Stimulated activated naive CD8-positive, alpha-beta T cell treated with anti-CD3 and anti-CD28 coated beads, Interleukin-15, Interleukin-2, amounts not matched to agents 100 ng/mL and 50 ng/mL, for 24 hours (primary cell): ENCODE results near the gene MED13L.

Experiments
- H3K27ac Mint-ChIP-seq: one replicate; pipeline ENCODE4 v1.8.0; 2021; ENCODE audit warnings: mild to moderate bottlenecking, mixed read lengths
- H3K27me3 Mint-ChIP-seq: one replicate; pipeline ENCODE4 v1.8.0; 2021; ENCODE audit warnings: mixed read lengths
- H3K36me3 Mint-ChIP-seq: one replicate; pipeline ENCODE4 v1.8.0; 2021; ENCODE audit warnings: low read depth, mixed read lengths
- H3K4me1 Mint-ChIP-seq: one replicate; pipeline ENCODE4 v1.8.0; 2021; ENCODE audit warnings: low read depth, mixed read lengths
- H3K4me3 Mint-ChIP-seq: one replicate; pipeline ENCODE4 v1.8.0; 2021; ENCODE audit warnings: mild to moderate bottlenecking, mixed read lengths
- H3K9me3 Mint-ChIP-seq: one replicate; pipeline ENCODE4 v1.8.0; 2021; ENCODE audit warnings: mixed read lengths

The MED13L gene

DNA sequence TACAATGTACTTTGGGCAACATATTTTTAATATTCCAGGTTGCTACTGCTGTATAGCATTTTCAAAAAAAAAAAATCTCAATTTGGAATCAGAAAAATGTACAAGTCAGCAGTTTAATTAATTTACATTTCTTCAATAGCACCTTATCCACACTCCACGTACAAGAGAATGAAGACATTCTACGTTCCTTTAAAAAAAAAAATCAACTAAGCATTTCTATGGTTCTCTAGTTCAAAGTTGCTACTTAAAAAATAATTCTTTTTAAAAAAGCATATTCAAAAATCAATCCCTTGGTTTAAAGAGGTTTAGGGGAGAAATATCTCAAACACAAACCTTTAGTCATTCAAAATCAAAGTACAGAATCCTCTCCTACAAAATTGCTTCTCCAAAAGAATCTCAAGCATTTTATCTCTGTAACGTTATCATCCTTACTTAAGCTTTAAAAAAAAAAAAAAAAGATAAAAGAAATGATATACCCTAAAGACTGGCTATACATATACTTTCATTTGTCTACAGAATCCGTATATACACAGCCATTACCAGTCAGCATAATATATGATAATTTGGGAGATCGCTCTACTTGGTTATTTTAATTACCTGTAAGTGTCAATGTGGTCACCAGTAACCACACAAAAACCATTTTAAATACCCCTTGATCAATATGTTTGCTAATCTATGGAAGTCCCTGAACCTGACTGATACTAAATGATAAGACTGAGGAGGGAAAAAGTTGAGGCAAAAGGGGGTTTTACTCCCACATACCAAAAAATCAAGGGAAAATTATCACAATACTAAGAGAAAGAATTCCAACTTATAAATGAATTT is 2.7 kb downstream of the MED13L start:
- Mint-ChIP-seq H3K36me3 (peaks cover 3% of the 10 kb centered on the region), H3K9me3 (no peaks in the 10 kb centered on the region), H3K27me3 (no peaks in the 10 kb centered on the region), H3K4me3 (peak overlapping the region; percentile 89), H3K4me1 (peaks cover 57% of the 10 kb centered on the region), H3K27ac (no peak overlapping the region)

DNA sequence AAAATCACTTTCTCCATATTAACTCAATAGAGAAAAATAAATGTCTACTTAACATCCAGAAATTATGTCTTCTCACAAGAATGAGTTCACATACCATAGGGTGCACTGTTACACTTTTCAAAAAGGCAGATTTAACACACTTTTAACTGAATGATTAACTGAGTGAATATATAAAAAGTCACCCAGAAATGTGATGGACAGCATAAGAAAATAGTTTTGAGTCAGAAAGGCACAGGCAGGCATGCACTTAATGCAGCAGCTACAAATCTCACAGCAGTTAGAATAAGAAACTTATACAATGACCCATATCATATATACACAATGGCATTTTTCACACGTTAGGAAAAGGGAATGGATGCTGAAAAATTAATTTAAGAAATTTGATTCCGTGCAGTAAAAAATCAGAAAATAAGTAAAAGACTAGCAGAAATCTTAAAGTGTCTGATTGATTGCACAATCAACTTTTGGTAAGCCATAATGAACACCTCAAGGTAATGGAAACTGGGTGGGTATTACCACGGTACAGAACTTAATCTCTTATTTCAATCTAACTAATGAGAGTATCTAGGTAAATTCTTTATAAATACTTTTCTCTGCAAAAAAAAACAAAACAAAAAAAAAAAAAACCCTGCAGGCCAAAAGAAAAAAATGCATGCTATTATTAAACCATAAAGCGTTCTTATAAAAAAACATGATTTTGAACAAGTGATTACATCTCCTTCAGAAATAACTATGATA is 3.5 kb downstream of the MED13L start:
- Mint-ChIP-seq H3K27me3 (no peaks in the 10 kb centered on the region), H3K9me3 (no peaks in the 10 kb centered on the region), H3K4me3 (peak overlapping the region; percentile 89), H3K36me3 (peaks cover 3% of the 10 kb centered on the region), H3K27ac (no peak overlapping the region), H3K4me1 (peaks cover 62% of the 10 kb centered on the region)

DNA sequence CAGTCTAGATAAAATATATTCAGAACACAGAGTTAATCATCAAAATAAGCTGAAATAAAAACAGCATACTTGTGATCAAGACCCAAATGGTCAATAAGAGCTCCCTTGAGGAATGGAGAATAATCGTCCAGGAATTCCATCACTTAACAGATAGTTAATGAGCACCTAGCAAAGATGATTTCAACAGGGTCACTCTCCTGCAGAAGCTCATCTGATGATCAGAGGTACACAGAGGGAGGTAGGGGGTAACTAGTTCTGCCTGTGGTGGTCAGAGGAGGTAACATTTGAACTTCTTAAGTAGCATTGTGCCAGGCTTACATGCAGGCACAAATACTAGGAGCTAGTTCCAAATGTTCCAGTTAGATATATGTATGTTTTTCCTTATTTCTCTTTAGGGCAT is 9.5 kb downstream of the MED13L start:
- no peaks in the 10 kb centered on the region for H3K27me3 Mint-ChIP-seq
- no peaks in the 10 kb centered on the region for H3K9me3 Mint-ChIP-seq
- H3K4me1 Mint-ChIP-seq, result peaks cover 28% of the 10 kb centered on the region
- H3K27ac Mint-ChIP-seq, result no peak overlapping the region
- H3K36me3 Mint-ChIP-seq, result peaks cover 3% of the 10 kb centered on the region
- H3K4me3 Mint-ChIP-seq, result no peak overlapping the region

DNA sequence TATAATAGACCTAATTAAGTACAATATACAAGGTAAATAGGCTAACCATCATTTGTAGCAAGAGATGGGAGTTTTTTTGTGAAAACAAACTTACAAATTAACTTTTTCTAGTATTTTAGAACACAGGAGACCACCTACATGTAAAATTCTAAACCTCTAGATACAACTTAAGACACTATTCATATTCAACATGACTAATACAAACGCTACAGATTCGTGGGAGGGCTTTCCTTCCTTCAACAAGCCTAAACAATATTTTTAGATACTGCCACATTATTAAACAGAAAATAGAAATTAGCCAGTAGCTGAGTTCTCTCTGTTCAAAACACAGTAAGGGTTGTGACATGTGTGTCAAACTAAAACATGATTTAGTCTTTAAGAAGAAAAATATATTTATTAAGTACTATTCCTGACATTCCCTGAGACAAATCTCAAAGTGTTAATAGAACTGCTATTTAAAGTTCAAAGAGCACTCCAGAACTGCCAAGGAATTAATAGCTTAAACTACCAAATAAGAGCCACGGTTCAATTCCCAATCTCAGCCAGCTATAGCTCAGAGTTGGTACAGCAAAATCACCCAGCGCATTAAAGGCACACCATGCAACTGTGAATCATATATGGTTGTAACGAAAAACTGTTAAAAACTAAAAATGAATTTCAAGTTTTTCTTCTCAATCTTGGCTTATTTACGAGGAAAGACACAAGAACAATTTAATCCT is 10.7 kb downstream of the MED13L start:
- no peaks in the 10 kb centered on the region for H3K27me3 Mint-ChIP-seq
- no peaks in the 10 kb centered on the region for H3K9me3 Mint-ChIP-seq
- peaks cover 3% of the 10 kb centered on the region for H3K36me3 Mint-ChIP-seq
- H3K4me1 Mint-ChIP-seq, result peaks cover 33% of the 10 kb centered on the region
- H3K4me3 Mint-ChIP-seq, result no peak overlapping the region
- H3K27ac Mint-ChIP-seq, result no peak overlapping the region

DNA sequence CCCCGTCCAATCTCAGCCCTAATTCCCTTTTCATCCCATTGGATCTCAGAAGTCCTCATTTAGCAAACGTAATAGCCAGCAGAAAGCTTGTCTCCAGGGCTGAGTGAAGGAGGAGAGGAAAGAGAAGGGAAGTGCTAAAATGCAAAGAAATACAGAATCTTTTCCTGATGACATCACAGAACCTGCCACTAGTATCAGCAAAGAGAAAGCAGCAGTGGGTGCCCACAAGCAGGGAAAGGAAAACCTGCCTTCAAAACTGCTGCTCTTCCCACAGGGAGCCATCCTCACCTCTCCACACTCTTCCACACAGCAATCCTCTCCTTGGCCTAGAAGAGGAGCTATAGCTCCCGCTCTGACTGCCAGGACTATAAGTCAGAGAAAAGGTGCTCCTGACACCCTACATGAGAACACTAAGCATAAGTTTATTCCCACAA is 11.3 kb downstream of the MED13L start:
- Mint-ChIP-seq H3K4me3 (no peak overlapping the region), H3K4me1 (peaks cover 32% of the 10 kb centered on the region), H3K27me3 (no peaks in the 10 kb centered on the region), H3K27ac (no peak overlapping the region), H3K36me3 (no peaks in the 10 kb centered on the region), H3K9me3 (no peaks in the 10 kb centered on the region)

DNA sequence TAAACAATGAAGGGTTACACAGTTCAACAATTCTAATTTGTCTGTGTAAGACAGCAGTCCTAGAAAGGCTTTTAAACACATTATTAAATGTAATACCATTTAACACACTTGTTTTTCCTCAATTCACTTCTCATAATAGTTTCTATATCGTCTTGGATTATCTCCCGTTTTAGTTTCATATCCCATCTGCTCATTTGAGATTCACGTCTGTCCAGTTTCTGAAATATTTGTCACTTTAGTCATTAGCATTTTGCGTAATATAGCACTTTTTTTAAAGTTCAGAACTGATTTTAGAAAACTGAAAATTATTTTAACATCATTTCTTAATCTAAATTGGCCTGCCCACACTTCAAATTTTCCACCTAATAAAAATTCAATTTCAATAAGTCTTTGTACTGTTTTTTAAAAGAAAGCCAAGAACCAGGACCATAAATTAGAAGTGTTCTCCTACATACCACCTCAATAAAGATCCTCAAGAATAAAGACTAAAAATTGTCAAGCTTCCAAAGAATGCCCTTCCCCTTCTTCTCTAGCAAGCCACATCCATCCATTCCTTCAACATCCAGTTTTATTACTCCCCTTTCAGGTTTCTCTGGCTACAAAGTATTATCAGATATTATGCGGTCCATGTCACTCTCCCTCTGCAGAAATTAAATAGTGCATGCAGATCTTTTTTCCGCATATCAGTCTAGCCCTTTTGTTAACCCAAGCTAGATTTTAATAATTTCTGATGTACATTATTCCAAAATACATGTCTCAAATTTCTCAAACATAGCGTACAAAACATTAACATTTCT is 11.9 kb downstream of the MED13L start:
- H3K36me3 Mint-ChIP-seq, result no peaks in the 10 kb centered on the region
- H3K4me3 Mint-ChIP-seq, result no peak overlapping the region
- H3K4me1 Mint-ChIP-seq, result peaks cover 37% of the 10 kb centered on the region
- no peaks in the 10 kb centered on the region for H3K9me3 Mint-ChIP-seq
- no peak overlapping the region for H3K27ac Mint-ChIP-seq
- no peaks in the 10 kb centered on the region for H3K27me3 Mint-ChIP-seq

DNA sequence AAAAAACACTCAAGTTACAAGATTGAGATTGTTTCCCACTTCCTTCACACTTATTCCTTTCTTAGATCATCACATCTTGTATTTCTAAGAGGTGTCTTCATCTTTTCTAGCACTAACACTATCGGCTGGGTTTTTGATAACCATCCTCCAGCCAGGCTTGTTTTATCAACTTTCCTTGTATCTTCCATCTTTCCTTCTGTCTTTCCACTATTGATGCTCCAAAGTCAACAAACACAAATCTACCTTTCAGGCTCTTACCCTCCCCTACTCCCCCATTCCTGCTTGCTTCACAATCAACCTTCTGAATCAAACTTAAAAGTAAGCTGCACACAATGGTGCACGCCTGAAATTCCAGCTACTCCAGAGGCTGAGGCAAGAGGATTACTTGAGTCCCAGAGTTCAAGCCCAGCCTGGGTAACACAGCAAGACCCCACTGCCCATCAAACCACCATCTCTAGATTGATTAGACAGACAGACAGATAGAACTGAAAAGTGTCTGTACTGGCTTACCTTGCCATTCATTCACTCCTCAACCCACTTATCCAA is 12.9 kb downstream of the MED13L start:
- no peaks in the 10 kb centered on the region for H3K27me3 Mint-ChIP-seq

DNA sequence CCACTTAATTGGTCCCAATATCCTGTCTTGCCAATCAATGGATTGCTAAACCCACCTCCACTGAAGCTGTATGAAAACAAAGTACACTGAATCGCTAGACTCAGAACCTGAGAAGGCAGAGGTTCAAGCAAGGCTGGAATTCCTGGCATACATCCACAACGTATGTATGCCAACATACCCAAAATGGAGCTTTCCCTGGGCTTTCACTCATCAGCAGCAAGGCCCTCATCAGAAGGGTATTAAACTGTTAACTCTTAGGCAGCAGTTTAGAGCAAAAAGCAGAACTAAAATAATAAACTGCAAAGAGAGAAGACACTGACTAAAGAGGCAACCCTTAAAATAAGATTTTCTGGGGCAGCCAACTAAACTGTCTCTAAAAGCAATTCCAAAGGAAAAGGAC is 13.6 kb downstream of the MED13L start:
- H3K4me3 Mint-ChIP-seq, result no peak overlapping the region
- H3K9me3 Mint-ChIP-seq, result no peaks in the 10 kb centered on the region
- H3K36me3 Mint-ChIP-seq, result no peaks in the 10 kb centered on the region
- H3K27ac Mint-ChIP-seq, result no peak overlapping the region
- peaks cover 32% of the 10 kb centered on the region for H3K4me1 Mint-ChIP-seq
- no peaks in the 10 kb centered on the region for H3K27me3 Mint-ChIP-seq

More for the DNA sequence above, 12.9 kb downstream of the MED13L start:
- Mint-ChIP-seq H3K27ac (peak overlapping the region; percentile 3), H3K4me3 (no peak overlapping the region), H3K4me1 (peaks cover 38% of the 10 kb centered on the region), H3K36me3 (no peaks in the 10 kb centered on the region), H3K9me3 (no peaks in the 10 kb centered on the region)

DNA sequence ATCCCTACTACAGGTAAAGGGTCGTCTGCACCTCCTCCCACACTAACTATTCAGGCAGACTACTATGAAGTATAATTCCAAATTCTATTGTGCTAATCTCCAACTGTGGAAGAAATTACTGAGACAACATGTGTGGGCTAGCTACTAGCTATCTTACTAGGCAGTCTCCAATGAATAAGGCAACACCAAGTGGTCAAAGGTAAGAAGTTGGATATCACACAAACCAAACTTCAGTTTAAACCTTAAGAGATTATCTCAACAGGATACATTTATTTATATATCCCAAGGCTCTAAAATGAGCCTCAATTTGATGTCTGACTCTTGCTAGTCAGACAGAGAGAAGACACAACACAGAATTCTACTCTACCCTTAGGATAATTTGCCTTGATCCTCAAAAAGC is 14.1 kb downstream of the MED13L start:
- Mint-ChIP-seq H3K27me3 (no peaks in the 10 kb centered on the region), H3K27ac (no peak overlapping the region), H3K9me3 (no peaks in the 10 kb centered on the region), H3K36me3 (no peaks in the 10 kb centered on the region), H3K4me3 (no peak overlapping the region), H3K4me1 (peaks cover 31% of the 10 kb centered on the region)

DNA sequence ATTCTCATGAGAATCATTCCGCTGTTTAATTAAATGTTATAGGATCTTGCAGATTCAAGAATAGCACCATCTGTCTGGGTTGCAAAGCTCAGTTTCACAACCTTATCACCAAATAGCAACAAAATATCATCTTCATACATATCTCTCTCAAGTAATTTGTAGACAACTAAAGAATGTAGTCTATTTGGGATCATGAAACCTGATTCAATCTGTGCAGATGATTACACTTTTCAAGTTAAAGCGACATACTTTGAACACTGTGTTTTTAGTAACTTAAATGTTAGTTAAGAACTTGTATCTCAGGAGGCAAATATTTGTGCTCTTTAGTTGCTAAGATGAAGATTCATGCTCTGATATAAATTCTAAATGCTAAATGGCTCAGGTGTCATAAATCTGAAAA is 14.8 kb downstream of the MED13L start:
- Mint-ChIP-seq H3K4me1 (peaks cover 35% of the 10 kb centered on the region), H3K36me3 (no peaks in the 10 kb centered on the region), H3K4me3 (no peak overlapping the region), H3K27ac (no peak overlapping the region), H3K9me3 (no peaks in the 10 kb centered on the region), H3K27me3 (no peaks in the 10 kb centered on the region)

DNA sequence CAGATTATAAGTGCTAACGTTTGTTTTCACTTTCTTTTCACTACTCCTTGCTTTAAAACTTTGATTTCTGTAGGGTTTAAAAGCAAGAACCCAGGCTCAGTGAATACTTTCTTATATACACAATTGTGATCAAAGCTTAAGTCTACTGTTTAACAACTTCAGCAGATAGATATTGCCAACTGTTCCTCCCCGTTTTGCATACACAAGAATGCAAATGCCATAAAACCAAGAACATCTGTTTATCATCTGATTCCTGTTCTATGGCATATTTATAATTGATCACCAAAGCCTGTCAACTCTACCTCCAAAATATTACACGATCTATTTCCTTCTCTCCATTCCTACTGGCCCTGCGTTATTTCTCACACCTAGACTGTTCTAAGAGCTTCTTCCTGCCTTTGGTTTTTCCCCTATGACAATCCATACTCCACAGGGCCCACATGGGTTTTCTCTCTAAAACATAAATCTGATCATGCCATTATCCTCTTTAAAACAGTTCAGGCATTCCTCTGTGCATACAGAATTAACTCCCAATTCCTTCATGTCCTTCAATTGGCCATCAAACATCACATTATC is 15.9 kb downstream of the MED13L start:
- no peaks in the 10 kb centered on the region for H3K9me3 Mint-ChIP-seq
- no peaks in the 10 kb centered on the region for H3K27me3 Mint-ChIP-seq
- no peak overlapping the region for H3K27ac Mint-ChIP-seq
- no peak overlapping the region for H3K4me3 Mint-ChIP-seq
- H3K4me1 Mint-ChIP-seq, result peaks cover 46% of the 10 kb centered on the region
- no peaks in the 10 kb centered on the region for H3K36me3 Mint-ChIP-seq

DNA sequence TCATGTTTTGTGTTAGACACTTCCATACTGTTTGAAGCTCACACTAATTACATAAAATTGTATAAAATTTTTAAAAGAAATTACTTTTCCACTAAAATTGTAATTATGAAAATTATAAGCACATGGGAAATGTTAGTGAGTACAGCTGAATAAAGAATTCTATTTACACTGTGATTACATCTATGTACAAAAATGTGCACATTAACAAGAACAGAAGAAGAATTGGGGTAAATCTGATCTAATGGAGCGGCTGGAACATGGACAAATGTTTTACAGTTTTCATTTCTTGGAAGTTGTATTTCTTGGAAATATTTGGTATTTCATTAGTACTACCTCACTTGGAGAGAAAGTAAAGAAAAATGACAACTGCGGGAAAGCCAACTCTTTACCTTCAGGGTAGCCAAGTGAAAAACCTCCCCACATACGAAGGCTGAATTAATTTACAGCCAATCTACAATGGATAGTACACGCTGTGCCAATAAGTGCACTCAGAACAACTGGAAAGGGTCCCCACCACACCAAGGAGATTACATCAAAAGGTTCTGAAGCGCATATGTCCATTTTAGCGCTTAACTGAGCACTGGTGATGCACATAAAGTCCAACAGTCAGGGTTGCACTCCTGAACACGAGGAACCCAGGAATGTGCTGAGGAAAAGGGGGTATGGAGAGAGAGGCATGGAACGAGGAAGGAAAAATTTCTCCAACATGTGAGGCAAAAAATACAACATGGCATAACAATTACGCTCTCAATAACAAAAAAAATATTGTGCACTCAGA is 17.5 kb downstream of the MED13L start:
- no peak overlapping the region for H3K4me3 Mint-ChIP-seq
- no peaks in the 10 kb centered on the region for H3K9me3 Mint-ChIP-seq
- H3K27ac Mint-ChIP-seq, result no peak overlapping the region
- no peaks in the 10 kb centered on the region for H3K27me3 Mint-ChIP-seq
- H3K36me3 Mint-ChIP-seq, result no peaks in the 10 kb centered on the region
- peaks cover 57% of the 10 kb centered on the region for H3K4me1 Mint-ChIP-seq

DNA sequence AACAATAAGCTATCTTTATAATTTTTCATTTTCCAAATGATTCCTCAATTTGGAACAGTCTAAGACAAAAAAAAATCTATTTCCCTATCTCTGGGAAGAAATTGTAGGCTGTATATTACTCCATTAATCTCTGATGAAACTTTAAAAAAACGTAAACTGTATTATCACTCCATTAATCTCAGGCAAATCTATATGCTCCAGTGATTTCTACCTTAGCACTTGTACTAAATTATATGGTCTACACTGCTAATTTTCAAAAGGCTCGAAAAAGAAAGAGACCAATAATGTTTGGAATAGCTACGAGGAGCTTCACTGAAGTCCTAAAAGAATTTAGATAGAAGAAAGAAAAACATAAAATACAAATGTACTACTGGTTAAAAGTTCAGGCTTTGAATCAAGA is 19.7 kb downstream of the MED13L start:
- Mint-ChIP-seq H3K27ac (no peak overlapping the region), H3K4me1 (peaks cover 70% of the 10 kb centered on the region), H3K36me3 (peaks cover 8% of the 10 kb centered on the region), H3K9me3 (no peaks in the 10 kb centered on the region), H3K4me3 (no peak overlapping the region), H3K27me3 (no peaks in the 10 kb centered on the region)
